Gastroesophageal sphincter (tissue), 3 donors: ENCODE data around the gene ETS2.

Experiments
- EP300 ChIP-seq: sonication (generic); formaldehyde crosslinking; IDR thresholded peaks from one replicate; pipeline ENCODE4 v1.6.1; 2017; ENCODE audit warnings: antibody characterized with exemption, mild to moderate bottlenecking
- POLR2A ChIP-seq, 2 donors: fragments of 450-650 bp; IDR thresholded peaks; one replicate each; pipeline ENCODE4 v1.6.1; 2017; ENCODE audit warnings: antibody characterized with exemption in 2 of 2, mild to moderate bottlenecking in 2 of 2, moderate library complexity in 1 of 2
- TF ChIP-seq, protein P1 (sequence below), 4 experiments: fragments of 200-600 bp in 2 of 4; fragments of 450-650 bp in 2 of 4; sonication (generic) in 1 of 4; IDR thresholded peaks; one replicate each; pipeline ENCODE4 v1.5.1; 2017 to 2019; ENCODE audit warnings: antibody characterized with exemption in 4 of 4, mild to moderate bottlenecking in 2 of 4, moderate library complexity in 2 of 4

DNA sequence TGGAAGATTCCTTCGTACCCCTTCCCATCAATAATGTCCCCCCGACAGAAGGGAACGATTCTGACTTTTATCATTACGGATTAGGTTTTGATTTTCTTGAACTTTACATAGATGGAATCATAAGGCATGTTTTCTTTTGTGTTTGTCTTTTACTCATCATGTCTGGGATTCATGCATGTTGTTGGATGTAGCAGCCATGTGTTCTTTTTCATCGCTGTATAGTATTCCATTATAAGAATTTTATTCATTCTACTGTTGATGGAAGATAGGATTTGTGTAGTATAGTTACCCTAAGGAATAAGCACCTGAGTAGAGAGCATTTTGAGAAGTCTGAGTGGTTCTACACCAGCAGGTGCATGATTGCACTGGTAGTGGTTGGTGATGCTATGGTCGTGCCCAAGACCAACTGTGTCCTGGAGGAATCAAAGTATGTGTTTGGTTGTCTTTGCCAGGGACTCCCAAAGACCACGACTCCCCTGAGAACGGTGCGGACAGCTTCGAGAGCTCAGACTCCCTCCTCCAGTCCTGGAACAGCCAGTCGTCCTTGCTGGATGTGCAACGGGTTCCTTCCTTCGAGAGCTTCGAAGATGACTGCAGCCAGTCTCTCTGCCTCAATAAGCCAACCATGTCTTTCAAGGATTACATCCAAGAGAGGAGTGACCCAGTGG, 13.5 kb downstream of the ETS2 start:
- TF ChIP-seq POLR2A (IDR thresholded peaks at IDR 0.05) = no peak
- TF ChIP-seq, protein P1, sequence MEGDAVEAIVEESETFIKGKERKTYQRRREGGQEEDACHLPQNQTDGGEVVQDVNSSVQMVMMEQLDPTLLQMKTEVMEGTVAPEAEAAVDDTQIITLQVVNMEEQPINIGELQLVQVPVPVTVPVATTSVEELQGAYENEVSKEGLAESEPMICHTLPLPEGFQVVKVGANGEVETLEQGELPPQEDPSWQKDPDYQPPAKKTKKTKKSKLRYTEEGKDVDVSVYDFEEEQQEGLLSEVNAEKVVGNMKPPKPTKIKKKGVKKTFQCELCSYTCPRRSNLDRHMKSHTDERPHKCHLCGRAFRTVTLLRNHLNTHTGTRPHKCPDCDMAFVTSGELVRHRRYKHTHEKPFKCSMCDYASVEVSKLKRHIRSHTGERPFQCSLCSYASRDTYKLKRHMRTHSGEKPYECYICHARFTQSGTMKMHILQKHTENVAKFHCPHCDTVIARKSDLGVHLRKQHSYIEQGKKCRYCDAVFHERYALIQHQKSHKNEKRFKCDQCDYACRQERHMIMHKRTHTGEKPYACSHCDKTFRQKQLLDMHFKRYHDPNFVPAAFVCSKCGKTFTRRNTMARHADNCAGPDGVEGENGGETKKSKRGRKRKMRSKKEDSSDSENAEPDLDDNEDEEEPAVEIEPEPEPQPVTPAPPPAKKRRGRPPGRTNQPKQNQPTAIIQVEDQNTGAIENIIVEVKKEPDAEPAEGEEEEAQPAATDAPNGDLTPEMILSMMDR (IDR thresholded peaks at IDR 0.05) = no peak
- TF ChIP-seq EP300 = no peak
